Astrocyte (in vitro differentiated cells and primary cell): ENCODE results near the gene MTF1. TPM values are rescaled to one million over a fixed set of nuclear protein-coding genes. Genes with fewer than 3 reads are reported as not detected.

Source experiments
- DNase-seq: peaks from one replicate; pipeline ENCODE4 v3.0.0-alpha.2; 2010; ENCODE audit warnings: low read depth
- FAIRE-seq: peaks from 2 replicates; lab custom pipeline; 2011; peaks lifted over from hg19 to GRCh38; lab: Jason Lieb, UNC
- H2AFZ ChIP-seq: 2 replicates; pipeline ENCODE4 v1.6.0; 2012; ENCODE audit warnings: low read depth, low read length, inconsistent platforms
- H3K27ac ChIP-seq: 2 replicates; pipeline ENCODE4 v1.5.1; 2011; ENCODE audit warnings: low read depth, low read length, inconsistent platforms
- H3K27me3 ChIP-seq: 2 replicates; pipeline ENCODE4 v1.6.0; 2011; ENCODE audit warnings: low read length, inconsistent platforms; ENCODE audit not compliant: insufficient read depth
- H3K36me3 ChIP-seq: 2 replicates; pipeline ENCODE4 v1.5.1; 2011; ENCODE audit warnings: low read length, inconsistent platforms; ENCODE audit not compliant: insufficient read depth
- H3K4me1 ChIP-seq: 2 replicates; pipeline ENCODE4 v1.5.1; 2011; ENCODE audit warnings: low read length, inconsistent platforms; ENCODE audit not compliant: insufficient read depth
- H3K4me2 ChIP-seq: 2 replicates; pipeline ENCODE4 v1.6.0; 2012; ENCODE audit warnings: low read length, inconsistent platforms
- H3K4me3 ChIP-seq: 2 replicates; pipeline ENCODE4 v1.5.1; 2011; ENCODE audit warnings: low read depth, mild to moderate bottlenecking, low read length, inconsistent platforms; ENCODE audit not compliant: insufficient read depth
- H3K79me2 ChIP-seq: 2 replicates; pipeline ENCODE4 v1.6.0; 2012; ENCODE audit warnings: mild to moderate bottlenecking, low read length, inconsistent platforms; ENCODE audit not compliant: insufficient read depth
- H3K9ac ChIP-seq: 2 replicates; pipeline ENCODE4 v1.6.0; 2012; ENCODE audit warnings: mild to moderate bottlenecking, low read length, inconsistent platforms
- H3K9me3 ChIP-seq: 2 replicates; pipeline ENCODE4 v1.5.1; 2012; ENCODE audit warnings: low read depth, mild to moderate bottlenecking, low read length, inconsistent platforms; ENCODE audit not compliant: insufficient read depth
- H4K20me1 ChIP-seq: 2 replicates; pipeline ENCODE4 v1.6.0; 2012; ENCODE audit warnings: low read length, inconsistent platforms; ENCODE audit not compliant: insufficient read depth
- H3K27ac Mint-ChIP-seq: one replicate; pipeline ENCODE4 v1.8.0; 2021; ENCODE audit warnings: mild to moderate bottlenecking, mixed read lengths; ENCODE audit not compliant: unreplicated experiment
- H3K27me3 Mint-ChIP-seq: one replicate; pipeline ENCODE4 v1.8.0; 2021; ENCODE audit warnings: low read depth, mixed read lengths; ENCODE audit not compliant: unreplicated experiment
- H3K36me3 Mint-ChIP-seq: one replicate; pipeline ENCODE4 v1.8.0; 2021; ENCODE audit warnings: low read depth, mixed read lengths; ENCODE audit not compliant: unreplicated experiment
- H3K4me1 Mint-ChIP-seq: one replicate; pipeline ENCODE4 v1.8.0; 2021; ENCODE audit warnings: low read depth, mixed read lengths; ENCODE audit not compliant: unreplicated experiment
- H3K4me3 Mint-ChIP-seq: one replicate; pipeline ENCODE4 v1.8.0; 2021; ENCODE audit warnings: mild to moderate bottlenecking, moderate library complexity, mixed read lengths; ENCODE audit not compliant: unreplicated experiment
- H3K9me3 Mint-ChIP-seq: one replicate; pipeline ENCODE4 v1.8.0; 2021; ENCODE audit warnings: mild to moderate bottlenecking, mixed read lengths; ENCODE audit not compliant: unreplicated experiment
- EZH2 ChIP-seq: IDR thresholded peaks from 2 replicates; pipeline ENCODE4 v1.6.1; 2012; ENCODE audit warnings: mild to moderate bottlenecking, low read length, inconsistent platforms; ENCODE audit not compliant: insufficient read depth
- total RNA-seq: library from RNA; stranded (reverse); gene quantifications from 2 replicates; pipeline ENCODE4 v1.2.1, GENCODE V29; 2021
- TF ChIP-seq, protein P1 (sequence below): IDR thresholded peaks from 2 replicates; pipeline ENCODE4 v1.5.1; 2011; ENCODE audit warnings: low read depth, mild to moderate bottlenecking, inconsistent platforms, low read length, moderate library complexity; ENCODE audit not compliant: insufficient read depth

MTF1 gene
- total RNA-seq, 1 donor from 2014 or later, result 16.7 TPM

DNA sequence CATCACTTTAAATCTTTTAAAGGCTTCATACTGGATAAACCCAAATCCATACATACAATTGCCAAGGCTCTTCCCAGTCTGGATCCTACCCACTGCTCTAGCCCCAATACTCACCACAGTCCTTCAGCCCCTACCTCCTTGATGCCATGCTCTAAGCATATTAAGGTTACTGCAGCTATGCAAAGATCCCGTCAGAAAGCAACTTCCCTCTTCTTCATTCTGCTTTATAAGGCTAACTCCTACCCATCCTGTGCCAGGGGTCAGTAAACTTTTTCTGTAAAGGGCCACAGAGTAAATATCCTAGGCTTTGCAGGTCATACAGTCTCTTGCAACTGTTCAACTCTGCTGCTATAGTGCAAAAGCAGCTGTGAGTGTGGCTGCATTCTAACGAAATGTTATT is 34.3 kb upstream of the MTF1 start:
- no peak for DNase-seq
- FAIRE-seq, result no peak
- H3K9me3 Mint-ChIP-seq, result no peaks in the 10 kb centered on the region

GRCh38 chr1:37892151-37893047 is 33.0 kb upstream of the MTF1 start:
- H3K27ac Mint-ChIP-seq, result peak overlapping the region; percentile 71
- Histone ChIP-seq H3K36me3 (peaks cover 11% of the 10 kb centered on the region), H2AFZ (no peak overlapping the region), H3K27ac (no peak overlapping the region), H4K20me1 (no peaks in the 10 kb centered on the region), H3K27me3 (no peaks in the 10 kb centered on the region), H3K4me3 (no peak overlapping the region), H3K4me2 (no peak overlapping the region), H3K9ac (no peak overlapping the region), H3K79me2 (no peaks in the 10 kb centered on the region), H3K4me1 (no peaks in the 10 kb centered on the region), H3K9me3 (no peaks in the 10 kb centered on the region)
- no peaks in the 10 kb centered on the region for H3K27me3 Mint-ChIP-seq
- no peaks in the 10 kb centered on the region for H3K9me3 Mint-ChIP-seq
- peaks cover 6% of the 10 kb centered on the region for H3K36me3 Mint-ChIP-seq
- TF ChIP-seq, protein P1, sequence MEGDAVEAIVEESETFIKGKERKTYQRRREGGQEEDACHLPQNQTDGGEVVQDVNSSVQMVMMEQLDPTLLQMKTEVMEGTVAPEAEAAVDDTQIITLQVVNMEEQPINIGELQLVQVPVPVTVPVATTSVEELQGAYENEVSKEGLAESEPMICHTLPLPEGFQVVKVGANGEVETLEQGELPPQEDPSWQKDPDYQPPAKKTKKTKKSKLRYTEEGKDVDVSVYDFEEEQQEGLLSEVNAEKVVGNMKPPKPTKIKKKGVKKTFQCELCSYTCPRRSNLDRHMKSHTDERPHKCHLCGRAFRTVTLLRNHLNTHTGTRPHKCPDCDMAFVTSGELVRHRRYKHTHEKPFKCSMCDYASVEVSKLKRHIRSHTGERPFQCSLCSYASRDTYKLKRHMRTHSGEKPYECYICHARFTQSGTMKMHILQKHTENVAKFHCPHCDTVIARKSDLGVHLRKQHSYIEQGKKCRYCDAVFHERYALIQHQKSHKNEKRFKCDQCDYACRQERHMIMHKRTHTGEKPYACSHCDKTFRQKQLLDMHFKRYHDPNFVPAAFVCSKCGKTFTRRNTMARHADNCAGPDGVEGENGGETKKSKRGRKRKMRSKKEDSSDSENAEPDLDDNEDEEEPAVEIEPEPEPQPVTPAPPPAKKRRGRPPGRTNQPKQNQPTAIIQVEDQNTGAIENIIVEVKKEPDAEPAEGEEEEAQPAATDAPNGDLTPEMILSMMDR, result no peak
- no peak for TF ChIP-seq EZH2
- H3K4me3 Mint-ChIP-seq, result peak overlapping the region; percentile 16
- peaks cover 3% of the 10 kb centered on the region for H3K4me1 Mint-ChIP-seq
- DNase-seq (peak; percentile 47), FAIRE-seq (no peak)

More for the DNA sequence above, 34.3 kb upstream of the MTF1 start:
- H3K4me1 ChIP-seq, result no peaks in the 10 kb centered on the region
- H3K9me3 ChIP-seq, result no peaks in the 10 kb centered on the region
- H3K36me3 ChIP-seq, result peaks cover 5% of the 10 kb centered on the region
- no peak overlapping the region for H3K27ac ChIP-seq
- no peak overlapping the region for H3K27ac Mint-ChIP-seq
- H3K79me2 ChIP-seq, result no peaks in the 10 kb centered on the region
- H3K4me3 ChIP-seq, result no peak overlapping the region
- no peak for TF ChIP-seq EZH2
- TF ChIP-seq, protein P1, result no peak
- no peak overlapping the region for H3K4me3 Mint-ChIP-seq
- no peak overlapping the region for H3K9ac ChIP-seq
- H3K4me1 Mint-ChIP-seq, result peaks cover 3% of the 10 kb centered on the region
- no peaks in the 10 kb centered on the region for H4K20me1 ChIP-seq
- peaks cover 2% of the 10 kb centered on the region for H3K36me3 Mint-ChIP-seq
- no peaks in the 10 kb centered on the region for H3K27me3 Mint-ChIP-seq
- no peak overlapping the region for H2AFZ ChIP-seq
- no peak overlapping the region for H3K4me2 ChIP-seq
- no peaks in the 10 kb centered on the region for H3K27me3 ChIP-seq
